ENCODE measurements around the gene ZBTB40. TPM values are rescaled to one million over a fixed set of nuclear protein-coding genes. Genes with fewer than 3 reads are reported as not detected.

Gene ZBTB40
- total RNA-seq, 4 donors from 2014 or later, result 25.7 to 38.0 (median 32.5) TPM

- H3K27ac ChIP-seq, result no peak overlapping the region
- no peak overlapping the region for H3K4me3 ChIP-seq
- peaks cover 0 to 12% of the 10 kb centered on the region in 2 donors for H3K27me3 ChIP-seq
- H3K9me3 ChIP-seq, result no peaks in the 10 kb centered on the region
- TF ChIP-seq CTCF (IDR thresholded peaks at IDR 0.05) (no peak), POLR2A (IDR thresholded peaks at IDR 0.05) (no peak)
- no peaks in the 10 kb centered on the region for H3K36me3 ChIP-seq
- DNase-seq, result no peak
- H3K4me1 ChIP-seq, result no peaks in the 10 kb centered on the region
Measured at GRCh38 chr1:22563671-22564602, 112.3 kb downstream of the ZBTB40 start.

GRCh38 chr1:22566161-22566560 lies 114.5 kb downstream of the ZBTB40 start:
- H3K36me3 ChIP-seq, result no peaks in the 10 kb centered on the region
- TF ChIP-seq CTCF (IDR thresholded peaks at IDR 0.05) (no peak), POLR2A (IDR thresholded peaks at IDR 0.05) (no peak)
- no peaks in the 10 kb centered on the region for H3K4me1 ChIP-seq
- no peak overlapping the region for H3K4me3 ChIP-seq
- no peak overlapping the region for H3K27ac ChIP-seq
- peaks cover 0 to 12% of the 10 kb centered on the region in 2 donors for H3K27me3 ChIP-seq
- no peak for DNase-seq
- H3K9me3 ChIP-seq, result no peaks in the 10 kb centered on the region

GRCh38 chr1:22567197-22567596 lies 115.5 kb downstream of the ZBTB40 start:
- Histone ChIP-seq H3K36me3 (no peaks in the 10 kb centered on the region), H3K27ac (no peak overlapping the region), H3K4me3 (no peak overlapping the region), H3K4me1 (no peaks in the 10 kb centered on the region), H3K27me3 (peaks cover 0 to 12% of the 10 kb centered on the region in 2 donors), H3K9me3 (no peaks in the 10 kb centered on the region)
- no peak for TF ChIP-seq CTCF (IDR thresholded peaks at IDR 0.05)
- TF ChIP-seq POLR2A (IDR thresholded peaks at IDR 0.05), result no peak
- DNase-seq, result no peak

GRCh38 chr1:22567994-22568393 lies 116.3 kb downstream of the ZBTB40 start:
- no peak for DNase-seq
- peaks cover 0 to 6% of the 10 kb centered on the region in 2 donors for H3K27me3 ChIP-seq
- no peaks in the 10 kb centered on the region for H3K36me3 ChIP-seq
- H3K4me1 ChIP-seq, result no peaks in the 10 kb centered on the region
- TF ChIP-seq POLR2A (IDR thresholded peaks at IDR 0.05) (no peak), CTCF (IDR thresholded peaks at IDR 0.05) (no peak)
- H3K9me3 ChIP-seq, result no peaks in the 10 kb centered on the region
- H3K27ac ChIP-seq, result no peak overlapping the region
- H3K4me3 ChIP-seq, result no peak overlapping the region

- Histone ChIP-seq H3K9me3 (no peaks in the 10 kb centered on the region), H3K27ac (no peak overlapping the region), H3K4me3 (no peak overlapping the region), H3K36me3 (no peaks in the 10 kb centered on the region), H3K27me3 (peaks cover 0 to 2% of the 10 kb centered on the region in 2 donors), H3K4me1 (no peaks in the 10 kb centered on the region)
- DNase-seq, result no peak
- TF ChIP-seq CTCF (IDR thresholded peaks at IDR 0.05) (no peak), POLR2A (IDR thresholded peaks at IDR 0.05) (no peak)
Measured at GRCh38 chr1:22569269-22569668, 117.6 kb downstream of the ZBTB40 start.

All from Peyer's patch (tissue), 4 donors.